Skeletal muscle tissue (tissue), 4 donors: ENCODE measurements around the gene PHLPP1. TPM values are rescaled to one million over a fixed set of nuclear protein-coding genes. Genes with fewer than 3 reads are reported as not detected.

Experiments used
- H3K27ac ChIP-seq: one replicate; pipeline ENCODE4 v1.7.0; 2013; ENCODE audit warnings: mild to moderate bottlenecking, low read depth, low read length, inconsistent platforms
- H3K27me3 ChIP-seq, 3 donors: one replicate each; pipeline ENCODE4 v1.7.0; 2013; ENCODE audit warnings: low read length in 3 of 3; ENCODE audit not compliant: control insufficient read depth in 3 of 3, insufficient read depth in 3 of 3
- H3K36me3 ChIP-seq, 3 donors: one replicate each; pipeline ENCODE4 v1.7.0; 2013; ENCODE audit warnings: low read length in 3 of 3; ENCODE audit not compliant: control insufficient read depth in 3 of 3, insufficient read depth in 3 of 3
- H3K4me1 ChIP-seq, 3 donors: one replicate each; pipeline ENCODE4 v1.7.0; 2013; ENCODE audit warnings: low read length in 3 of 3, mild to moderate bottlenecking in 3 of 3; ENCODE audit not compliant: control insufficient read depth in 3 of 3, insufficient read depth in 3 of 3
- H3K4me3 ChIP-seq, 3 donors: one replicate each; pipeline ENCODE4 v1.7.0; 2013; ENCODE audit warnings: low read length in 3 of 3
- H3K9ac ChIP-seq, 3 donors: one replicate each; pipeline ENCODE4 v1.7.0; 2013; ENCODE audit warnings: low read length in 3 of 3, mild to moderate bottlenecking in 3 of 3, moderate library complexity in 2 of 3, low read depth in 1 of 3
- H3K9me3 ChIP-seq, 3 donors: one replicate each; pipeline ENCODE4 v1.7.0; 2013; ENCODE audit warnings: low read length in 3 of 3; ENCODE audit not compliant: control insufficient read depth in 3 of 3
- total RNA-seq: library from RNA; depleted of rRNA; stranded (reverse); fragments of >200 nt; gene quantifications from one replicate; pipeline ENCODE4 v1.2.3, GENCODE V29; 2014
- donor health status: Osteomylitis.

Gene PHLPP1
- total RNA-seq, 1 donor from 2014 or later = 11.5 TPM

GRCh38 chr18:62999392-62999791 is 284.1 kb downstream of the PHLPP1 start:
- H3K4me1 ChIP-seq = peaks cover 4 to 5% (median 4%) of the 10 kb centered on the region in 3 donors
- H3K9ac ChIP-seq = no peak overlapping the region
- no peaks in the 10 kb centered on the region for H3K36me3 ChIP-seq
- no peaks in the 10 kb centered on the region for H3K9me3 ChIP-seq
- no peaks in the 10 kb centered on the region for H3K27me3 ChIP-seq
- H3K27ac ChIP-seq = peak overlapping the region; percentile 11
- H3K4me3 ChIP-seq = no peak overlapping the region

GRCh38 chr18:62999921-63000320 is 284.6 kb downstream of the PHLPP1 start:
- no peak overlapping the region for H3K9ac ChIP-seq
- H3K27ac ChIP-seq = no peak overlapping the region
- H3K4me1 ChIP-seq = peaks cover 4 to 5% (median 4%) of the 10 kb centered on the region in 3 donors

GRCh38 chr18:63000839-63001238 is 285.5 kb downstream of the PHLPP1 start:
- Histone ChIP-seq H3K27me3 (no peaks in the 10 kb centered on the region), H3K36me3 (no peaks in the 10 kb centered on the region), H3K9ac (no peak overlapping the region), H3K27ac (no peak overlapping the region), H3K4me1 (peaks cover 4 to 5% (median 4%) of the 10 kb centered on the region in 3 donors), H3K9me3 (no peaks in the 10 kb centered on the region), H3K4me3 (no peak overlapping the region)

More at GRCh38 chr18:62999921-63000320, 284.6 kb downstream of the PHLPP1 start:
- Histone ChIP-seq H3K27me3 (no peaks in the 10 kb centered on the region), H3K36me3 (no peaks in the 10 kb centered on the region), H3K4me3 (no peak overlapping the region), H3K9me3 (no peaks in the 10 kb centered on the region)

GRCh38 chr18:63001861-63002260 is 286.5 kb downstream of the PHLPP1 start:
- Histone ChIP-seq H3K9ac (no peak overlapping the region), H3K27ac (no peak overlapping the region), H3K9me3 (no peaks in the 10 kb centered on the region), H3K4me3 (no peak overlapping the region), H3K4me1 (peaks cover 4 to 5% (median 4%) of the 10 kb centered on the region in 3 donors), H3K27me3 (no peaks in the 10 kb centered on the region), H3K36me3 (no peaks in the 10 kb centered on the region)

GRCh38 chr18:63002305-63002704 is 287.0 kb downstream of the PHLPP1 start:
- Histone ChIP-seq H3K9ac (no peak overlapping the region), H3K36me3 (no peaks in the 10 kb centered on the region), H3K27ac (no peak overlapping the region), H3K4me1 (peaks cover 4 to 5% (median 4%) of the 10 kb centered on the region in 3 donors), H3K4me3 (no peak overlapping the region), H3K9me3 (no peaks in the 10 kb centered on the region), H3K27me3 (no peaks in the 10 kb centered on the region)

GRCh38 chr18:63002803-63003445 is 287.6 kb downstream of the PHLPP1 start:
- Histone ChIP-seq H3K9me3 (no peaks in the 10 kb centered on the region), H3K9ac (no peak overlapping the region), H3K4me3 (no peak overlapping the region), H3K36me3 (no peaks in the 10 kb centered on the region), H3K27ac (no peak overlapping the region), H3K4me1 (peaks cover 4 to 5% (median 4%) of the 10 kb centered on the region in 3 donors), H3K27me3 (no peaks in the 10 kb centered on the region)

DNA sequence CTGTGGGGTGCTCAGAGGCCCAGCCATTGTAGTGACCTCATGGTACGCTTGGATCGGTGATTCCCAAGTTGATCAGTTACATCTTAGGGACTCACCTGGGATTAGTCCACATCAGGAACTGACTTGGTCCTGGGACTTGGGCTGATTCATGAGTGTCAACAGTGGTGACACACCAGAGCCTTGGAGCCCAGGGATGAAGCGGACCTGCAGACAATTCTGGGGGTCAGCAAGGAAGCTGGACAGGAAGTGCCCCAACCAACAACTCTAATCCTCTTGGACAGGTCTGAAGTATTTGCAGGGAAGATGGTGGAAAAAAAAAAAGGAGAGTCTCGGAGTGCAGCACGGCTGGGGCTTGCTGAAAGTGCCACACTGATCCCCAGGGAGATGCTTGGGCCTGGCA is 288.6 kb downstream of the PHLPP1 start:
- Histone ChIP-seq H3K4me1 (peaks cover 3 to 5% (median 4%) of the 10 kb centered on the region in 3 donors), H3K27ac (no peak overlapping the region), H3K9me3 (no peaks in the 10 kb centered on the region), H3K4me3 (no peak overlapping the region), H3K27me3 (no peaks in the 10 kb centered on the region), H3K36me3 (no peaks in the 10 kb centered on the region), H3K9ac (no peak overlapping the region)

DNA sequence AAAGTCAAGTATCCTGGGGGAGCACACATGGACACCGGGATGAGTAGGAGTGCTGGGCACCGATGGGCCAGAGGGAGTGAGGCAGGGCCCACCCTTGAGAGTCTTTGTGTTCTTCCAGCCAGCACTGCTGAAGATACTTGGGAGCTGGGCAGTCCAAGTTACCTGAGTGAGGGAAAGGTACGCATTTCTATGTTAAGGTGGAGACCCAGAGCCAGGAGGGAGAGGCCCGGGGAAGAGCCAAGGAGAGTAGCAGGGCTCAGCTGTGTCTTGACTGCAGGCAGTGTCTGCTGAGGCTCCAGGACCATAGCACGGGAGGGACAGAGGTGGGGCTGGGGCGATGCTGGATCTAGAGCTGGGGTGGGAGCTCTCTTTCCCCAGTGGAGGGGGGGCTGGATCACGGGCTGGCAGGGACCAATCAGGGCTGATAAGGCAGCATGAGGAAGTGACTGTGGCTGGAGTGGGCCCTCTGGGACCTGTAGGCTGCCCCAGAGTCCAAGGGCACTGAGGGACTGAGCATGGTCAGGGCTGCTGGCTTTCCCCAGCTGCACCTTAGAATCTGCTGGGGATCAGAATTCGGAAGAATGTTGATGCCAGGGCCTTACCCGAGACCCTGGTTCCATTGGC is 289.2 kb downstream of the PHLPP1 start:
- Histone ChIP-seq H3K9me3 (no peaks in the 10 kb centered on the region), H3K9ac (no peak overlapping the region), H3K4me1 (no peaks in the 10 kb centered on the region), H3K27ac (no peak overlapping the region), H3K4me3 (no peak overlapping the region), H3K27me3 (no peaks in the 10 kb centered on the region), H3K36me3 (no peaks in the 10 kb centered on the region)

DNA sequence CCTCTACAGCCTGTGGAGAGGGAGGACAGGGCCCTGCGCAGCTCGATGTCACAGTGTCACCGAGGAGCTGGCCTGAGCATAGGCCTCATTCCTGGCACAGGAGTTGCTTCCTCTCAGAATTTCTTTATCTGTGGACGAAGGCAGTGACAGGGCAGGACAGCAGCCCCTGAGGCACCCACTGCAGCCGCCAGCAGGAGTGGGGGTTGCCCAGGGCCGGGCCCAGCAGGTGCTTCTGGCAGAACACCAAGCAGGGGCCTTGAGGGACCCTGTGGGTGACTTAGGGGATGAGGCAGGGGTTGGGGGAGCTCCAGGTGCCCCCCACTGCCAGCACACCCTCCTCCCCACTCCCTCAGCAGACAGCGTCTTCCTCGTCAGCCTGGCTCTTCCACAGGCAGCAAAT is 290.0 kb downstream of the PHLPP1 start:
- Histone ChIP-seq H3K27me3 (no peaks in the 10 kb centered on the region), H3K27ac (no peak overlapping the region), H3K4me1 (no peaks in the 10 kb centered on the region), H3K9ac (no peak overlapping the region), H3K9me3 (no peaks in the 10 kb centered on the region), H3K36me3 (no peaks in the 10 kb centered on the region), H3K4me3 (no peak overlapping the region)

GRCh38 chr18:63007231-63007630 is 291.9 kb downstream of the PHLPP1 start:
- no peaks in the 10 kb centered on the region for H3K27me3 ChIP-seq
- no peaks in the 10 kb centered on the region for H3K36me3 ChIP-seq
- H3K27ac ChIP-seq = no peak overlapping the region
- H3K4me3 ChIP-seq = no peak overlapping the region
- H3K9ac ChIP-seq = no peak overlapping the region
- no peaks in the 10 kb centered on the region for H3K4me1 ChIP-seq
- H3K9me3 ChIP-seq = no peaks in the 10 kb centered on the region
